Measurements from ENCODE around the gene WBP1.
A peak's percentile ranks its signal among the peaks of the same experiment; 100 is the strongest.

Gene WBP1

DNA sequence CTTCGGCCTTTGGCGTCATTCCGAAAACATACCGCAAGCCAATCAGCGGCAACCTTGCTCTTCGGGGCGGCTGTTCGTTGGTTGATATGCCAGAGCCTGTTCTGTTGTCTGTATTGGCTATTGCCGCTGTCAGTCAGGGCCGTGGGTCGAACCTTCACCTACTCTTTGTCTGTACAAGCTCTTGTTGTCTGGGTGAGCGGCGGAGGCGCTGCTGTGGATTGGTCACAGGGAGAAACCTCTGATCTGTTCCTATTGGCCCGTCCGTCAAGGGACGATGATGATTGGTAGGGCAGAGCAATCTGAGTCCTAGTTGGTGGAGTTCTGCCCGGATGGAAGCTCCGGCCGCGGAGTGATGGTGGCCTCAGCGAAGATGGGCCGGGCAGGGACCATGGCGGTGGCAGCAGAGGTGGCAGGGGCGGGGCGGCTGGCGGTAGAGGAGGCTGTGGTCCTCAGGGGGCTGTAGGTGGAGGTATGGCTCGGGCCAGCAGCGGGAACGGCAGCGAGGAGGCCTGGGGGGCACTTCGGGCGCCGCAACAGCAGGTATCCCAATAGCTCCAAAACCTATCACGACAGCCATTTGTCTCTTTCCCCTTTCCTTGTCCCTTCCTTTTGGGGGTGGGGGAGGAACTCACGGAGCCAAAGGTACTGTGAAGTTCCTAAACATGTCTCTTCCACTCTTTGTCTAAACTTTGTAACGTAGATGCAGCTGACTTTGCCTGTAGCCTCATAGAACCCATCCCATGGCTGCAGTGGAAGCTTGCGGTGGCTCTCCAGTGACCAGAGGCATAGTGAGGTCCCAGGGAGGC is at the start of gene WBP1:
TSS of gene WBP1 (plus strand) at position 307 of the 806 bp plus-strand sequence. CDS start at position 472, 165 bp downstream.
- Histone ChIP-seq H3K9me3 (ENCODE audit: control insufficient read depth in 1 of 2, low read length in 2 of 2) (no peaks in the 10 kb centered on the region), H3K4me3 (ENCODE audit: low read depth in 1 of 2, low read length in 2 of 2) (peak within 1 kb of the TSS; percentile 89 to 99), H3K27me3 (ENCODE audit: control insufficient read depth in 1 of 2, insufficient read depth in 2 of 2, low read length in 2 of 2) (no peaks in the 10 kb centered on the region), H3K36me3 (ENCODE audit: control insufficient read depth in 1 of 2, insufficient read depth in 2 of 2, low read length in 2 of 2) (peaks cover 11 to 25% of the 10 kb centered on the region in 2 donors), H3K9ac (ENCODE audit: low read depth in 1 of 2, low read length in 2 of 2) (peak within 1 kb of the TSS; percentile 93 to 96), H3K27ac (ENCODE audit: low read depth, low read length) (peak within 1 kb of the TSS; percentile 98), H3K4me1 (ENCODE audit: control insufficient read depth in 1 of 2, insufficient read depth in 2 of 2, low read length in 2 of 2) (peaks cover 39 to 53% of the 10 kb centered on the region in 2 donors)

DNA sequence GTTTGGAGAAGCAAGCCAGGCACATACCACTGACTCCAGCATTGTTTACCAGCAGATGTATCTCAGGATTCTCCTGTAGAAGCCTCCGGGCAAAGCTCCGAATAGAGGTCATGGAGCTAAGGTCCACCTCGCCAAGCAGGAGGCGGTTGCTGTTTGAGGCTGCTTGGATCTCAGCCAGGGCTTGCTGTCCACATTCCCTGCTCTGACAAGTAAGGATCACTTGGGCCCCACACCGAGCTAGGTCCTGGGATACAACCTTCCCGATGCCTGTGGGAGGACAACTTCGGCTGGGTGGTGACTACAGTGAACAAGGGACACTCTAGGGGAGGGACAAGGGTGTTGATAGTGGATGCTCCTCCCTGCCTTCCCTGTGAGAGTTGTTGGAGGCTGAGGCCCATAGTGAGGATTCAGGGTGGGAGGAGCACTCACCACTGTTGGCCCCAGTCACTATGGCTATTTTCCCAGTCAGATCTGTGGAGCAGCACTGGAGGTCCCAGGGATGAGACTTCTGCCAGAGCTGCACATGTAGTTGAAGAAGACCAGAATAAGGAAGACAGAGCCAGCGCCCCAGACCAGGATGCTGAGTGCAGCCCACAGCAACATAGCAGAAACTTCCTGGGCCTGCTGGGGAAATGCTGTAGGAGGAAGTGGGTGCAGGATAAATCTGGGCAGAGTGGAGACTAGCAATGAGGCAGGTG is 45.1 kb upstream of the WBP1 start:
- peak overlapping the region; percentile 35 to 55 for H3K4me3 ChIP-seq (ENCODE audit: low read depth in 1 of 2, low read length in 2 of 2)
- no peaks in the 10 kb centered on the region for H3K9me3 ChIP-seq (ENCODE audit: control insufficient read depth in 1 of 2, low read length in 2 of 2)
- peaks cover 19 to 35% of the 10 kb centered on the region in 2 donors for H3K4me1 ChIP-seq (ENCODE audit: control insufficient read depth in 1 of 2, insufficient read depth in 2 of 2, low read length in 2 of 2)
- H3K36me3 ChIP-seq (ENCODE audit: control insufficient read depth in 1 of 2, insufficient read depth in 2 of 2, low read length in 2 of 2): no peaks in the 10 kb centered on the region
- peak overlapping the region in 1 of 2 donors; percentile 28 for H3K9ac ChIP-seq (ENCODE audit: low read depth in 1 of 2, low read length in 2 of 2)
- no peaks in the 10 kb centered on the region for H3K27me3 ChIP-seq (ENCODE audit: control insufficient read depth in 1 of 2, insufficient read depth in 2 of 2, low read length in 2 of 2)
- no peak overlapping the region for H3K27ac ChIP-seq (ENCODE audit: low read depth, low read length)

- Histone ChIP-seq H3K4me1 (ENCODE audit: control insufficient read depth in 1 of 2, insufficient read depth in 2 of 2, low read length in 2 of 2) (peaks cover 19 to 35% of the 10 kb centered on the region in 2 donors), H3K9me3 (ENCODE audit: control insufficient read depth in 1 of 2, low read length in 2 of 2) (no peaks in the 10 kb centered on the region), H3K27me3 (ENCODE audit: control insufficient read depth in 1 of 2, insufficient read depth in 2 of 2, low read length in 2 of 2) (no peaks in the 10 kb centered on the region), H3K36me3 (ENCODE audit: control insufficient read depth in 1 of 2, insufficient read depth in 2 of 2, low read length in 2 of 2) (no peaks in the 10 kb centered on the region), H3K27ac (ENCODE audit: low read depth, low read length) (no peak overlapping the region), H3K4me3 (ENCODE audit: low read depth in 1 of 2, low read length in 2 of 2) (peak overlapping the region; percentile 70 to 75), H3K9ac (ENCODE audit: low read depth in 1 of 2, low read length in 2 of 2) (peak overlapping the region; percentile 1 to 57)
These were observed 43.8 kb upstream of the WBP1 start for GRCh38 chr2:74414441-74414840.

DNA sequence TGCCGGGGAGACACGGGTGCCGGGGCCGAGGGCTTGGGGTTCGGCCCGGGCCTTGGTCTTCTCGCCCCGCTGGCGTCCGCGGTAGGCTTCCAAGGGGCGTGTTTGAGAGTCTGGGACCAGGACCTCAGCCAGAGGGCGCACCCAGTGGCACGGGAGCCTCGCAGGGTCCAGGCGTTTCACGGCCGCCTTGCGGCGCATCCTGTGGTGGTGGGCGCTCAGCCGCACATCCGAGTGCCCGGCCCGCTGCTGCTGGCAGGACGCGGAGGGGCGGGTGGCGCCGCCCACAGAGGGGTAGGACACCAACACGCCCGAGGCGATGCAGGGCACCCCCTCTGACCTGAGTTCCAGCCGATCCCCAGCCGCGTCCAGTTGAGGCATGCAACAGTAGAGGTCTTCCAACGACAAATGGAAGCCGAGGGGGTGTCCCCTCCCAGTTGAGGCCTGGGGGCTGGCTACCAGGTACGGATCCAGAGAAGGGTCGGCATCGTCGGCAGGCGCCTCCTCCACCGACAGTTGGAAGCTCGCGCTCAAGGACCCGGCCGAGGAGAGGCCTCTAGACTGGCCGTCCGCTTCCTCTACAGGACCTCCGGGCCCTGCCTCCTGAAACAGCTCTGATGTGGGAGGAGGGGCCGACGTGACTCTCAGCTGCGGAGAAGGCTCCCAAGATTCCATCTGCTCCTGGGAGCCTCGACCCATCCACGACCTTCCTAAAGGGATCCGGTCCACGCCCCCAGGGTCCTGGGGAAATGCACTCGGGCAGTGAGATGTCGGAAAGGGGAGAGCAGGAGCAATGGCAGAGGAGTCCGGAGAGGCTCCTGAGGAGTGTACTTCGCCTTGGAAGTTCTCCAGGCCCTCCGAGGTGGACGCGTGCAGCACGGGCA is 43.1 kb upstream of the WBP1 start:
- Histone ChIP-seq H3K27ac (ENCODE audit: low read depth, low read length) (no peak overlapping the region), H3K9ac (ENCODE audit: low read depth in 1 of 2, low read length in 2 of 2) (peak overlapping the region; percentile 51 to 57), H3K9me3 (ENCODE audit: control insufficient read depth in 1 of 2, low read length in 2 of 2) (no peaks in the 10 kb centered on the region), H3K27me3 (ENCODE audit: control insufficient read depth in 1 of 2, insufficient read depth in 2 of 2, low read length in 2 of 2) (no peaks in the 10 kb centered on the region), H3K4me1 (ENCODE audit: control insufficient read depth in 1 of 2, insufficient read depth in 2 of 2, low read length in 2 of 2) (peaks cover 19 to 35% of the 10 kb centered on the region in 2 donors), H3K36me3 (ENCODE audit: control insufficient read depth in 1 of 2, insufficient read depth in 2 of 2, low read length in 2 of 2) (no peaks in the 10 kb centered on the region), H3K4me3 (ENCODE audit: low read depth in 1 of 2, low read length in 2 of 2) (peak overlapping the region; percentile 70 to 75)

DNA sequence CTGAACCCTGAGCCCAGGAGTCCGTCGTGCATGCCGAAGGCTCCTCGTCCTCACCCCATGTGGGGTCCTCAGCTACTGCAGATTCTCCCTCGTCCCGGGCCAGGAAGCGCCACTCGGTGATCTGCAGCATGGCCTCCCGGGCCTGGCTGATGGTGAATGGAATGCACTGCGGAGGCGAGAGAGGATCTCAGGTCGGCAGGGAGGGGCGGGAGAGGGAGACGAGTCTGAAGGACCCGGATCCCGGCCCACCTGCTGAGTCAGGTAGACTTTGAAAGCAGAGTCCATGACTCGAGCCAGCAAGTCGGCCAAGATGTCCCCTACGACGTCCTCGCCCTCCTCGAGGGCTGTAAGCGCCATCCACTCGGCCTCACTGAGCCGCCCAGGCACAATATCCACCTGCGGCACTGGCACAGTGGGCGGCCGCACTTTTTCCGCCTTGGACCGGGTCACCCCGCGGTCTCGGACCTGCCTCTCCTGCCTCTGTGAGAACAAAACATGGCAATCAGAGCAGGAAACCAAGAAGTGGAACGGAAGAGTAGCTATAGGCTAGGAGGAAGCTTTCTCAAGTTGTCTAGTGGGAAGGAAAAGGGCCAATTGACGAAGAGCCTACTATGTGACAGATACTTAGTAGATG is 42.4 kb upstream of the WBP1 start:
- peaks cover 19 to 41% of the 10 kb centered on the region in 2 donors for H3K4me1 ChIP-seq (ENCODE audit: control insufficient read depth in 1 of 2, insufficient read depth in 2 of 2, low read length in 2 of 2)

GRCh38 chr2:74416778-74417177 is 41.5 kb upstream of the WBP1 start:
- Histone ChIP-seq H3K27me3 (ENCODE audit: control insufficient read depth in 1 of 2, insufficient read depth in 2 of 2, low read length in 2 of 2) (no peaks in the 10 kb centered on the region), H3K4me1 (ENCODE audit: control insufficient read depth in 1 of 2, insufficient read depth in 2 of 2, low read length in 2 of 2) (peaks cover 23 to 41% of the 10 kb centered on the region in 2 donors), H3K9me3 (ENCODE audit: control insufficient read depth in 1 of 2, low read length in 2 of 2) (no peaks in the 10 kb centered on the region), H3K27ac (ENCODE audit: low read depth, low read length) (no peak overlapping the region), H3K36me3 (ENCODE audit: control insufficient read depth in 1 of 2, insufficient read depth in 2 of 2, low read length in 2 of 2) (no peaks in the 10 kb centered on the region), H3K9ac (ENCODE audit: low read depth in 1 of 2, low read length in 2 of 2) (no peak overlapping the region), H3K4me3 (ENCODE audit: low read depth in 1 of 2, low read length in 2 of 2) (no peak overlapping the region)

More for the DNA sequence above, 42.4 kb upstream of the WBP1 start:
- Histone ChIP-seq H3K9me3 (ENCODE audit: control insufficient read depth in 1 of 2, low read length in 2 of 2) (no peaks in the 10 kb centered on the region), H3K27ac (ENCODE audit: low read depth, low read length) (no peak overlapping the region), H3K9ac (ENCODE audit: low read depth in 1 of 2, low read length in 2 of 2) (peak overlapping the region; percentile 51 to 57), H3K27me3 (ENCODE audit: control insufficient read depth in 1 of 2, insufficient read depth in 2 of 2, low read length in 2 of 2) (no peaks in the 10 kb centered on the region), H3K4me3 (ENCODE audit: low read depth in 1 of 2, low read length in 2 of 2) (peak overlapping the region; percentile 70 to 75), H3K36me3 (ENCODE audit: control insufficient read depth in 1 of 2, insufficient read depth in 2 of 2, low read length in 2 of 2) (no peaks in the 10 kb centered on the region)

DNA sequence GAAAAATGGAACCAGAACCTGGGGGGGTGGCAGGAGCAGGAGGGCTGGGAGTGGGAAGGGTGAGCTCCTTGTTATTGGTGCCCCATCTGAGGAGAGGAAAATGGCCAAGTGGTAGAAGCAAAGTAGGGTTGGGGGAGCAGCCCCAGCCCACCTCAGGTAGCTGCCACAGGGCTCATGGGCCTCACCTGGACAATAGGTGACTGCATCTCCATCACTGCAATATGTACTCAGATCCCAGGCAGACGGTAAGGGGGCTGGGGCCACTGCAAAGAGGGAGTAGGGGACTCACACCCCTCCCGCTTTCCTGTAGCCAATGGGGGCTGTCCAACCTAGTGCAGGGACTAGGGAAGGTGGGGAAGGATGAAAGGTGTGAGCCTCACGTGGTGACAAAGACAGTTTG is 41.0 kb upstream of the WBP1 start:
- no peak overlapping the region for H3K9ac ChIP-seq (ENCODE audit: low read depth in 1 of 2, low read length in 2 of 2)
- no peaks in the 10 kb centered on the region for H3K27me3 ChIP-seq (ENCODE audit: control insufficient read depth in 1 of 2, insufficient read depth in 2 of 2, low read length in 2 of 2)
- H3K9me3 ChIP-seq (ENCODE audit: control insufficient read depth in 1 of 2, low read length in 2 of 2): no peaks in the 10 kb centered on the region
- no peak overlapping the region for H3K27ac ChIP-seq (ENCODE audit: low read depth, low read length)
- H3K36me3 ChIP-seq (ENCODE audit: control insufficient read depth in 1 of 2, insufficient read depth in 2 of 2, low read length in 2 of 2): no peaks in the 10 kb centered on the region
- H3K4me1 ChIP-seq (ENCODE audit: control insufficient read depth in 1 of 2, insufficient read depth in 2 of 2, low read length in 2 of 2): peaks cover 23 to 44% of the 10 kb centered on the region in 2 donors
- no peak overlapping the region for H3K4me3 ChIP-seq (ENCODE audit: low read depth in 1 of 2, low read length in 2 of 2)

GRCh38 chr2:74417763-74418162 is 40.5 kb upstream of the WBP1 start:
- no peaks in the 10 kb centered on the region for H3K36me3 ChIP-seq (ENCODE audit: control insufficient read depth in 1 of 2, insufficient read depth in 2 of 2, low read length in 2 of 2)
- no peaks in the 10 kb centered on the region for H3K27me3 ChIP-seq (ENCODE audit: control insufficient read depth in 1 of 2, insufficient read depth in 2 of 2, low read length in 2 of 2)
- H3K9me3 ChIP-seq (ENCODE audit: control insufficient read depth in 1 of 2, low read length in 2 of 2): no peaks in the 10 kb centered on the region
- no peak overlapping the region for H3K4me3 ChIP-seq (ENCODE audit: low read depth in 1 of 2, low read length in 2 of 2)
- no peak overlapping the region for H3K27ac ChIP-seq (ENCODE audit: low read depth, low read length)
- peaks cover 22 to 46% of the 10 kb centered on the region in 2 donors for H3K4me1 ChIP-seq (ENCODE audit: control insufficient read depth in 1 of 2, insufficient read depth in 2 of 2, low read length in 2 of 2)
- no peak overlapping the region for H3K9ac ChIP-seq (ENCODE audit: low read depth in 1 of 2, low read length in 2 of 2)

DNA sequence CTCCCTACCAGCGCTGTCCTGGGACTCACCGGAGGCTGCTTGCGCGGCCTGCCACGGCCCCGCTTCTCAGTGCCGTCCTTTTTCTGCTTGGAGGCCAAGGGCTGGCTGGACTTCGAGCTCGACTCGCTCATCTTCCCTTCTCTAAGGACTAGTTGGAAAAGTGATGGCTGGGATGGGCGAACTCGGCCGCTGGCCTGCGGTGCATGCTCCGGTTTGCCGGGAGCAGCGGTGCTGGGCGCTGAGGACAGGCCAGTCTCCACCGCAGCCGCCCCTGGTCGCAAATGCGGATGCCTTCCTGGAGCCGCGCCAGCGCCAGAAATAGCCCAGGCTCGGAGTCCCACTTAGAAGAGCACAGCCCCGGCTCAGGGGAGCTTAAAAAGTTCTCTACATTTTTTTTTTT is 39.9 kb upstream of the WBP1 start:
- no peak overlapping the region for H3K9ac ChIP-seq (ENCODE audit: low read depth in 1 of 2, low read length in 2 of 2)
- H3K27me3 ChIP-seq (ENCODE audit: control insufficient read depth in 1 of 2, insufficient read depth in 2 of 2, low read length in 2 of 2): no peaks in the 10 kb centered on the region
- peaks cover 17 to 40% of the 10 kb centered on the region in 2 donors for H3K4me1 ChIP-seq (ENCODE audit: control insufficient read depth in 1 of 2, insufficient read depth in 2 of 2, low read length in 2 of 2)
- no peak overlapping the region for H3K4me3 ChIP-seq (ENCODE audit: low read depth in 1 of 2, low read length in 2 of 2)
- H3K27ac ChIP-seq (ENCODE audit: low read depth, low read length): no peak overlapping the region
- H3K9me3 ChIP-seq (ENCODE audit: control insufficient read depth in 1 of 2, low read length in 2 of 2): no peaks in the 10 kb centered on the region
- no peaks in the 10 kb centered on the region for H3K36me3 ChIP-seq (ENCODE audit: control insufficient read depth in 1 of 2, insufficient read depth in 2 of 2, low read length in 2 of 2)
